Suprapubic skin (tissue), 4 donors: ENCODE data around the gene FUT9. TPM values are rescaled to one million over a fixed set of nuclear protein-coding genes. Genes with fewer than 3 reads are reported as not detected.

Source experiments
- DNase-seq, 2 donors: peaks; one replicate each; pipeline ENCODE4 v3.0.0-alpha.2; 2019; ENCODE audit warnings: low spot score in 2 of 2
- H3K27ac ChIP-seq: fragments of 200-600 bp; sonication (generic); one replicate; pipeline ENCODE4 v1.5.1; 2019
- H3K27me3 ChIP-seq: fragments of 200-600 bp; sonication (generic); one replicate; pipeline ENCODE4 v1.5.1; 2019
- H3K36me3 ChIP-seq: fragments of 200-600 bp; sonication (generic); one replicate; pipeline ENCODE4 v1.5.1; 2019
- H3K4me1 ChIP-seq: fragments of 200-600 bp; sonication (generic); one replicate; pipeline ENCODE4 v1.5.1; 2019
- H3K4me3 ChIP-seq: fragments of 200-600 bp; sonication (generic); one replicate; pipeline ENCODE4 v1.5.1; 2019; ENCODE audit warnings: mild to moderate bottlenecking
- H3K9me3 ChIP-seq: fragments of 200-600 bp; sonication (generic); one replicate; pipeline ENCODE4 v1.5.1; 2019
- EP300 ChIP-seq: sonication (generic); formaldehyde crosslinking; IDR thresholded peaks from one replicate; pipeline ENCODE4 v1.6.1; 2017; ENCODE audit warnings: antibody characterized with exemption
- POLR2A ChIP-seq, 2 donors: fragments of 450-650 bp; IDR thresholded peaks; one replicate each; pipeline ENCODE4 v1.6.1; 2017; ENCODE audit warnings: antibody characterized with exemption in 2 of 2, mild to moderate bottlenecking in 2 of 2, moderate library complexity in 2 of 2
- POLR2AphosphoS5 ChIP-seq, 3 donors: sonication (generic); formaldehyde crosslinking; IDR thresholded peaks; one replicate each; pipeline ENCODE4 v1.6.1; 2017; ENCODE audit warnings: antibody characterized with exemption in 3 of 3
- WGBS: methylation state at CpG from one replicate; pipeline ENCODE4 v1.1.5; 2018; 5-methylcytosine and 5-hydroxymethylcytosine counted together
- total RNA-seq, 4 donors: library from RNA; depleted of rRNA; stranded (reverse); fragments of >200 nt; gene quantifications; one replicate each; pipeline ENCODE4 v1.1.0, GENCODE V29; 2016
- TF ChIP-seq, protein P1 (sequence below), 2 donors: fragments of 200-600 bp in 1 of 2; fragments of 450-650 bp in 1 of 2; sonication (generic) in 1 of 2; IDR thresholded peaks; one replicate each; pipeline ENCODE4 v1.5.1; 2016 to 2019; ENCODE audit warnings: antibody characterized with exemption in 2 of 2, mild to moderate bottlenecking in 1 of 2, moderate library complexity in 1 of 2

FUT9 gene
- total RNA-seq, 4 donors from 2014 or later, result 0.13 to 1.4 (median 0.43) TPM

DNA sequence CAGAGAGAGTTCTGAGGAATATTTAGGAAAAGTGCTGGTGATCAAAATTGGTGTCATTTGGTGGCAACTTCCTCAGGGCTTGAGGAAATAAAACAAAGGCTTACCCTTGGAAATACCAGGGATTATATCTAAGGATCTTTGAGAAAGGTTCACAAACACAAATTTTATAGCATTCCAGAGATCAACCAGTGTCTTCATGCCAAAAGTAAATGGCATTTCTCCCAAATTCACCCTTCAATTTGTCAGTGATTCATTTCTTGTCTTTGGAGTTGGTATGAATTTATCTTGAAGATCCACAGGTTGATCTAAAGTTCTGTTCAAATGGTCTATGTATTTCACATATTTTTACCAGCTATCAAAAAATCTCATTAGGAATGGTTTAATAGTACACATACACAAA, 181.5 kb downstream of the FUT9 start:
- TF ChIP-seq POLR2A (IDR thresholded peaks at IDR 0.05) (no peak), POLR2AphosphoS5 (IDR thresholded peaks at IDR 0.05) (no peak), EP300 (no peak)
- TF ChIP-seq, protein P1, sequence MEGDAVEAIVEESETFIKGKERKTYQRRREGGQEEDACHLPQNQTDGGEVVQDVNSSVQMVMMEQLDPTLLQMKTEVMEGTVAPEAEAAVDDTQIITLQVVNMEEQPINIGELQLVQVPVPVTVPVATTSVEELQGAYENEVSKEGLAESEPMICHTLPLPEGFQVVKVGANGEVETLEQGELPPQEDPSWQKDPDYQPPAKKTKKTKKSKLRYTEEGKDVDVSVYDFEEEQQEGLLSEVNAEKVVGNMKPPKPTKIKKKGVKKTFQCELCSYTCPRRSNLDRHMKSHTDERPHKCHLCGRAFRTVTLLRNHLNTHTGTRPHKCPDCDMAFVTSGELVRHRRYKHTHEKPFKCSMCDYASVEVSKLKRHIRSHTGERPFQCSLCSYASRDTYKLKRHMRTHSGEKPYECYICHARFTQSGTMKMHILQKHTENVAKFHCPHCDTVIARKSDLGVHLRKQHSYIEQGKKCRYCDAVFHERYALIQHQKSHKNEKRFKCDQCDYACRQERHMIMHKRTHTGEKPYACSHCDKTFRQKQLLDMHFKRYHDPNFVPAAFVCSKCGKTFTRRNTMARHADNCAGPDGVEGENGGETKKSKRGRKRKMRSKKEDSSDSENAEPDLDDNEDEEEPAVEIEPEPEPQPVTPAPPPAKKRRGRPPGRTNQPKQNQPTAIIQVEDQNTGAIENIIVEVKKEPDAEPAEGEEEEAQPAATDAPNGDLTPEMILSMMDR (IDR thresholded peaks at IDR 0.05), result no peak
- no peak for DNase-seq
- H3K4me3 ChIP-seq, result no peak overlapping the region
- H3K4me1 ChIP-seq, result no peaks in the 10 kb centered on the region
- no peaks in the 10 kb centered on the region for H3K9me3 ChIP-seq
- no peaks in the 10 kb centered on the region for H3K36me3 ChIP-seq
- H3K27ac ChIP-seq, result no peak overlapping the region
- no peaks in the 10 kb centered on the region for H3K27me3 ChIP-seq

DNA sequence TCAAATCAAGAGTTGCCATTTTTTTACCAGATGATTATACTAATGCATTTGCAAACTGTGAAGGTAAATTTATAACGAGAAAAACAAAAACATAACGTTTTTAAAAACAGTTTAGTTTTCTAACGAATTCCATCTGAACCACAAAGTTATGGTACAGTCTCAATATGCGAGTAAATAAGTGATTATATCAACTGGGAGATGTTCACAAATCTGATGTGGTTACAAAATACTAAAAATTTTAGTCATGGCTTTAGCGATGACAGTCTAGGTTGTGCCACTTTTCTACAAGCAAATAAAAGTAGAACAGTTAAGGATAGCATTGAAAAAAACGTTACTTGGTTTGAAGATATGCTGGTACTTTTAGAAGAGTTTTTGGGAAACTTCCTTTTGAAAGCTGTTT, 186.8 kb downstream of the FUT9 start:
- no peaks in the 10 kb centered on the region for H3K4me1 ChIP-seq
- no peaks in the 10 kb centered on the region for H3K36me3 ChIP-seq
- no peak for DNase-seq
- 80% methylated on average over 6 of the region's 6 CpGs for WGBS
- no peak overlapping the region for H3K27ac ChIP-seq
- no peaks in the 10 kb centered on the region for H3K9me3 ChIP-seq
- H3K4me3 ChIP-seq, result no peak overlapping the region
- TF ChIP-seq POLR2A (IDR thresholded peaks at IDR 0.05) (no peak), POLR2AphosphoS5 (IDR thresholded peaks at IDR 0.05) (no peak), EP300 (no peak)
- TF ChIP-seq, protein P1 (IDR thresholded peaks at IDR 0.05), result no peak
- H3K27me3 ChIP-seq, result no peaks in the 10 kb centered on the region

DNA sequence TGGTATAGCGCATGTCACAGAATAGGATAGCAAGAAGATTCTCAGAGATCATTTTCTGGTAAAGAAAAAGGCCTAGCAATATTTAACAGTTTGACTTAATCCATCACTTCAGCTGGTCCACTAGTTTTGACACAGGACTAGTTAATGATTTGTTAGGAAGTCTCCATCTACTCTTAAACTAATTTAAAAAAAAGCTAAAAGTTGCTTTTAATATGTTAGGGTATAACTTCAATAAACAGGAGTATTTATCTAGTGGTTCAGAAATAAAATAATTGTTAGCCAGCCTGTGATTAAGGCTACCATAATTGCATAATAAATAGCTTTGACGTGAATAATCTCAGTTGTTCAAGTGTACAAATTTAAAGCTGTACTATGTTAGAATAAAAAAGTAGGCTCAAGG, 195.6 kb downstream of the FUT9 start:
- H3K27ac ChIP-seq, result no peak overlapping the region
- H3K36me3 ChIP-seq, result no peaks in the 10 kb centered on the region
- WGBS, result 71% methylated on average over 2 of the region's 2 CpGs
- H3K4me3 ChIP-seq, result no peak overlapping the region
- TF ChIP-seq EP300, result no peak
- TF ChIP-seq, protein P1 (IDR thresholded peaks at IDR 0.05), result no peak
- TF ChIP-seq POLR2AphosphoS5 (IDR thresholded peaks at IDR 0.05), result no peak
- TF ChIP-seq POLR2A (IDR thresholded peaks at IDR 0.05), result no peak
- no peak for DNase-seq
- H3K27me3 ChIP-seq, result no peaks in the 10 kb centered on the region
- H3K4me1 ChIP-seq, result no peaks in the 10 kb centered on the region
- H3K9me3 ChIP-seq, result no peaks in the 10 kb centered on the region

DNA sequence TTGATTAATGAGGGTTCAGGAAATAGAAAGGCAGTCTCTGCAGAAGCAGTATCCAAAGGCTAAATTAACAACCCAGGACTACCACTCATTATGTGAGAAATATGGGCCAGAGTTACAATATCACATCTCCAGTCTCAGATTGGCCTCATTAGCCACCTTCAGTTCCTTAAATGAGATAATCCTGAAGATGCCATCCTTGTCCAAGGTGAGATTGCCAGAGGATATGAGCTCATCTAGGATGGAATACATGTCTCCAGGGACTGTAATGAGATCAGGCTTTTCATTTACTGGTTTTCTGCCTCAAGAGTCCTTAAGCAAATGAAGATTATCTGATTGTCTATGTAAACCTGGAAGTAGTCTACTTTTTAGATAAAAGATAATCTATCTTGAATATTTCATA, 196.3 kb downstream of the FUT9 start:
- DNase-seq, result no peak
- no peaks in the 10 kb centered on the region for H3K27me3 ChIP-seq
- no peaks in the 10 kb centered on the region for H3K9me3 ChIP-seq
- TF ChIP-seq EP300, result no peak
- TF ChIP-seq, protein P1 (IDR thresholded peaks at IDR 0.05), result no peak
- TF ChIP-seq POLR2A (IDR thresholded peaks at IDR 0.05), result no peak
- no peak for TF ChIP-seq POLR2AphosphoS5 (IDR thresholded peaks at IDR 0.05)
- H3K27ac ChIP-seq, result no peak overlapping the region
- H3K36me3 ChIP-seq, result no peaks in the 10 kb centered on the region
- H3K4me3 ChIP-seq, result no peak overlapping the region
- H3K4me1 ChIP-seq, result no peaks in the 10 kb centered on the region

DNA sequence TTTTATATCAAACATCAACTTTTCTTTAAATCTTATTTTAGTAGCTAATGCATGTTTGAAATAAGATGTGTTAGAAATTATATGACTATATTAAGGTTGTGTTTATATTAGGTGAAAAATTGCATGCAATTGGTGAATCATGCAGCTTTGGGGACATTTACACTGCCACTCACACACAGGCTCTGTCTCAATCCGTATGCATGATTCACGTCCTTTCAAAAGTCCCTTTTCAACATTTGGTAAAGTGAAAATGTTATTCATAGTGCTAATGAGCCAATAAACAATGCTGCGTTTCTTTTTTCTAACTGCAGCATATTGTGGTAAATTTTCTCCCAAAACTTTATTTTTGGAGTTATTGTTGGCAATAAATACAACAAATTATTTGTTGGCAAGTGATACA, 198.0 kb downstream of the FUT9 start:
- TF ChIP-seq, protein P1 (IDR thresholded peaks at IDR 0.05), result no peak
- TF ChIP-seq EP300 (no peak), POLR2A (IDR thresholded peaks at IDR 0.05) (no peak), POLR2AphosphoS5 (IDR thresholded peaks at IDR 0.05) (no peak)
- Histone ChIP-seq H3K36me3 (no peaks in the 10 kb centered on the region), H3K4me1 (no peaks in the 10 kb centered on the region), H3K4me3 (no peak overlapping the region), H3K27me3 (no peaks in the 10 kb centered on the region), H3K27ac (no peak overlapping the region), H3K9me3 (no peaks in the 10 kb centered on the region)
- no peak for DNase-seq
- 52% methylated on average over 3 of the region's 3 CpGs for WGBS
